Measurements from ENCODE around the gene SLC15A1.

DNA sequence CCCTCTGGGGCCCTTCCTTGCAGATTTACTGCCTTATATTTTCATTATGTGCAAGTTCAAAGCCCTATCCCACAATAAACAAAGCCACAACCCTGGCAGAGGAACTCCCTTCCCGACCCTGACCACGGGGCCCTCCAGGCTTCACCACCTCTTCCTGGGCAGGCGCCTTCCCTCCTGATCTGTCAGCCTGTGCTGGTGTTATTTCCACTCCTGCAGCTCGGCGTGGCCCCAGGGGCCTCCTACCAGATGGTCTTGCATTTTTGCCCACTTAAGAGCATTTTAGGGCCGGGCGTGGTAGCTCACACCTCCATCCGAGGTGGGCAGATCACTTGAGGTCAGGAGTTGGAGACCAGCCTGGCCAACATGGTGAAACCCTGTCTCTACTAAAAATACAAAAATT lies 22.8 kb downstream of the SLC15A1 start:
- TF ChIP-seq, protein P1, sequence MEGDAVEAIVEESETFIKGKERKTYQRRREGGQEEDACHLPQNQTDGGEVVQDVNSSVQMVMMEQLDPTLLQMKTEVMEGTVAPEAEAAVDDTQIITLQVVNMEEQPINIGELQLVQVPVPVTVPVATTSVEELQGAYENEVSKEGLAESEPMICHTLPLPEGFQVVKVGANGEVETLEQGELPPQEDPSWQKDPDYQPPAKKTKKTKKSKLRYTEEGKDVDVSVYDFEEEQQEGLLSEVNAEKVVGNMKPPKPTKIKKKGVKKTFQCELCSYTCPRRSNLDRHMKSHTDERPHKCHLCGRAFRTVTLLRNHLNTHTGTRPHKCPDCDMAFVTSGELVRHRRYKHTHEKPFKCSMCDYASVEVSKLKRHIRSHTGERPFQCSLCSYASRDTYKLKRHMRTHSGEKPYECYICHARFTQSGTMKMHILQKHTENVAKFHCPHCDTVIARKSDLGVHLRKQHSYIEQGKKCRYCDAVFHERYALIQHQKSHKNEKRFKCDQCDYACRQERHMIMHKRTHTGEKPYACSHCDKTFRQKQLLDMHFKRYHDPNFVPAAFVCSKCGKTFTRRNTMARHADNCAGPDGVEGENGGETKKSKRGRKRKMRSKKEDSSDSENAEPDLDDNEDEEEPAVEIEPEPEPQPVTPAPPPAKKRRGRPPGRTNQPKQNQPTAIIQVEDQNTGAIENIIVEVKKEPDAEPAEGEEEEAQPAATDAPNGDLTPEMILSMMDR (IDR thresholded peaks at IDR 0.05; ENCODE audit: poor library complexity, severe bottlenecking) = no peak
- TF ChIP-seq EP300 (conservative IDR thresholded peaks at IDR 0.05; ENCODE audit: poor library complexity, severe bottlenecking) (no peak), RAD21 (conservative IDR thresholded peaks at IDR 0.05) (no peak), SMC3 (conservative IDR thresholded peaks at IDR 0.05; ENCODE audit: poor library complexity) (no peak), EZH2 (IDR thresholded peaks at IDR 0.05; ENCODE audit: borderline replicate concordance, insufficient read depth, low read length, poor library complexity, severe bottlenecking) (no peak), POLR2AphosphoS5 (IDR thresholded peaks at IDR 0.05) (no peak)
- TF ChIP-seq, protein P2, sequence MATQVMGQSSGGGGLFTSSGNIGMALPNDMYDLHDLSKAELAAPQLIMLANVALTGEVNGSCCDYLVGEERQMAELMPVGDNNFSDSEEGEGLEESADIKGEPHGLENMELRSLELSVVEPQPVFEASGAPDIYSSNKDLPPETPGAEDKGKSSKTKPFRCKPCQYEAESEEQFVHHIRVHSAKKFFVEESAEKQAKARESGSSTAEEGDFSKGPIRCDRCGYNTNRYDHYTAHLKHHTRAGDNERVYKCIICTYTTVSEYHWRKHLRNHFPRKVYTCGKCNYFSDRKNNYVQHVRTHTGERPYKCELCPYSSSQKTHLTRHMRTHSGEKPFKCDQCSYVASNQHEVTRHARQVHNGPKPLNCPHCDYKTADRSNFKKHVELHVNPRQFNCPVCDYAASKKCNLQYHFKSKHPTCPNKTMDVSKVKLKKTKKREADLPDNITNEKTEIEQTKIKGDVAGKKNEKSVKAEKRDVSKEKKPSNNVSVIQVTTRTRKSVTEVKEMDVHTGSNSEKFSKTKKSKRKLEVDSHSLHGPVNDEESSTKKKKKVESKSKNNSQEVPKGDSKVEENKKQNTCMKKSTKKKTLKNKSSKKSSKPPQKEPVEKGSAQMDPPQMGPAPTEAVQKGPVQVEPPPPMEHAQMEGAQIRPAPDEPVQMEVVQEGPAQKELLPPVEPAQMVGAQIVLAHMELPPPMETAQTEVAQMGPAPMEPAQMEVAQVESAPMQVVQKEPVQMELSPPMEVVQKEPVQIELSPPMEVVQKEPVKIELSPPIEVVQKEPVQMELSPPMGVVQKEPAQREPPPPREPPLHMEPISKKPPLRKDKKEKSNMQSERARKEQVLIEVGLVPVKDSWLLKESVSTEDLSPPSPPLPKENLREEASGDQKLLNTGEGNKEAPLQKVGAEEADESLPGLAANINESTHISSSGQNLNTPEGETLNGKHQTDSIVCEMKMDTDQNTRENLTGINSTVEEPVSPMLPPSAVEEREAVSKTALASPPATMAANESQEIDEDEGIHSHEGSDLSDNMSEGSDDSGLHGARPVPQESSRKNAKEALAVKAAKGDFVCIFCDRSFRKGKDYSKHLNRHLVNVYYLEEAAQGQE (IDR thresholded peaks at IDR 0.05; ENCODE audit: borderline replicate concordance) = no peak

Data from neural cell (in vitro differentiated cells).